ENCODE results near the gene MIPOL1. TPM values are rescaled to one million over a fixed set of nuclear protein-coding genes. Genes with fewer than 3 reads are reported as not detected.

Gene MIPOL1
- total and polyA plus RNA-seq, 2 of the 13 experiments (the other 11 are each of a cell fraction or from before 2014, with no cell fraction given), result 8.6 to 34.2 TPM

- no peak for TF ChIP-seq ZNF704 (CRISPR knock-in tag; IDR thresholded peaks at IDR 0.05; ENCODE audit: borderline replicate concordance)
- no peak for TF ChIP-seq PITX1 (CRISPR knock-in tag; IDR thresholded peaks at IDR 0.05)
- TF ChIP-seq RORA (CRISPR knock-in tag; IDR thresholded peaks at IDR 0.05), result no peak
- 0 out of 2 replicates have a peak, but pooled peaks have one; percentile 34 for TF ChIP-seq ZNF292 (CRISPR knock-in tag; IDR thresholded peaks at IDR 0.05; ENCODE audit: borderline replicate concordance, low read depth)
- TF ChIP-seq RFX5 (IDR thresholded peaks at IDR 0.05; ENCODE audit: low read depth, low read length), result no peak
- TF ChIP-seq TCF7 (IDR thresholded peaks at IDR 0.05; ENCODE audit: low read depth), result peak; percentile 90
- no peak for TF ChIP-seq MYNN (CRISPR knock-in tag; IDR thresholded peaks at IDR 0.05; ENCODE audit: low read depth)
- no peak for TF ChIP-seq KDM4B (CRISPR knock-in tag; IDR thresholded peaks at IDR 0.05)
- peak; percentile 38; the same call in 1 of the 2 replicates for TF ChIP-seq SIX1 (CRISPR knock-in tag; IDR thresholded peaks at IDR 0.05; ENCODE audit: borderline replicate concordance)
- no peak for TF ChIP-seq ZMAT5 (CRISPR knock-in tag; IDR thresholded peaks at IDR 0.05; ENCODE audit: borderline replicate concordance, low read depth)
- TF ChIP-seq DRAP1 (CRISPR knock-in tag; IDR thresholded peaks at IDR 0.05), result peak; percentile 19; the same call in 1 of the 2 replicates
- TF ChIP-seq ZNF772 (CRISPR knock-in tag; IDR thresholded peaks at IDR 0.05), result peak; percentile 65; the same call in 1 of the 2 replicates
- TF ChIP-seq ZNF225 (CRISPR knock-in tag; IDR thresholded peaks at IDR 0.05), result no peak
- TF ChIP-seq TRIM22 (IDR thresholded peaks at IDR 0.05), result no peak
- TF ChIP-seq ZNF609 (CRISPR knock-in tag; IDR thresholded peaks at IDR 0.05; ENCODE audit: borderline replicate concordance), result no peak; the same call in 1 of the 2 replicates
- TF ChIP-seq ZNF460 (CRISPR knock-in tag; IDR thresholded peaks at IDR 0.05; ENCODE audit: borderline replicate concordance), result no peak
- no peak for TF ChIP-seq ZSCAN9 (CRISPR knock-in tag; IDR thresholded peaks at IDR 0.05; ENCODE audit: borderline replicate concordance)
- TF ChIP-seq ZNF614 (CRISPR knock-in tag; IDR thresholded peaks at IDR 0.05; ENCODE audit: borderline replicate concordance), result peak; percentile 76; the same call in 1 of the 2 replicates
- TF ChIP-seq ZNF468 (CRISPR knock-in tag; IDR thresholded peaks at IDR 0.05), result no peak
- TF ChIP-seq CHCHD3 (CRISPR knock-in tag; IDR thresholded peaks at IDR 0.05), result no peak
- TF ChIP-seq ZNF570 (CRISPR knock-in tag; IDR thresholded peaks at IDR 0.05; ENCODE audit: borderline replicate concordance), result no peak
- no peak for TF ChIP-seq FOXC1 (CRISPR knock-in tag; IDR thresholded peaks at IDR 0.05; ENCODE audit: borderline replicate concordance)
- peak; percentile 71; the same call in 1 of the 2 replicates for TF ChIP-seq ZNF124 (CRISPR knock-in tag; IDR thresholded peaks at IDR 0.05)
These were observed 215.8 kb downstream of the MIPOL1 start (continued) for GRCh38 chr14:37413504-37414003.
